ENCODE measurements around the gene USP12. TPM values are rescaled to one million over a fixed set of nuclear protein-coding genes. Genes with fewer than 3 reads are reported as not detected.
"Not testable (repeated sequence)": the region's sequence is repeated elsewhere in the genome, so short reads cannot be mapped to it uniquely, and the experiment has no call there.

Gene USP12
- total and polyA plus RNA-seq, 7 donors, result 13.1 to 31.7 (median 23.7) TPM

GRCh38 chr13:27125357-27126282, 46.0 kb downstream of the USP12 start:
- no peak for DNase-seq
- no peaks in the 10 kb centered on the region for H3K27me3 ChIP-seq (ENCODE audit: insufficient read depth in 3 of 3, low read length in 2 of 3)
- intact Hi-C loops (cut with DNase I), result no loop called here
- no peaks in the 10 kb centered on the region for H3K36me3 ChIP-seq (ENCODE audit: insufficient read depth in 1 of 2, low read depth in 1 of 2)
- H3K4me1 ChIP-seq, result peaks cover 33% of the 10 kb centered on the region
- H3K4me3 ChIP-seq, result no peak overlapping the region
- ATAC-seq, result no peak
- no peak overlapping the region for H3K27ac ChIP-seq
- TF ChIP-seq CTCF (IDR thresholded peaks at IDR 0.05), result no peak
- H3K9me3 ChIP-seq, result no peaks in the 10 kb centered on the region
- 90 to 96% (median 91%) methylated on average over 23 of the region's 23 CpGs for WGBS, 3 donors

- WGBS, 3 donors, result 82 to 85% (median 84%) methylated on average over 4 of the region's 4 CpGs
- H3K4me3 ChIP-seq, result no peak overlapping the region
- no peaks in the 10 kb centered on the region for H3K27me3 ChIP-seq (ENCODE audit: insufficient read depth in 3 of 3, low read length in 2 of 3)
- ATAC-seq (no peak), DNase-seq (no peak)
- peaks cover 34% of the 10 kb centered on the region for H3K4me1 ChIP-seq
- no peak for TF ChIP-seq CTCF (IDR thresholded peaks at IDR 0.05)
- H3K36me3 ChIP-seq (ENCODE audit: insufficient read depth in 1 of 2, low read depth in 1 of 2), result no peaks in the 10 kb centered on the region
- no peak overlapping the region for H3K27ac ChIP-seq
- H3K9me3 ChIP-seq, result no peaks in the 10 kb centered on the region
- intact Hi-C loops (cut with DNase I), result no loop called here
These were observed 47.0 kb downstream of the USP12 start for GRCh38 chr13:27124571-27124970.

GRCh38 chr13:27123445-27123844, 48.2 kb downstream of the USP12 start:
- intact Hi-C loops (cut with DNase I), result not testable (repeated sequence)

GRCh38 chr13:27122036-27122435, 49.6 kb downstream of the USP12 start:
- Histone ChIP-seq H3K36me3 (ENCODE audit: insufficient read depth in 1 of 2, low read depth in 1 of 2) (no peaks in the 10 kb centered on the region), H3K4me3 (no peak overlapping the region), H3K4me1 (peaks cover 44% of the 10 kb centered on the region), H3K27ac (no peak overlapping the region), H3K9me3 (no peaks in the 10 kb centered on the region), H3K27me3 (ENCODE audit: insufficient read depth in 3 of 3, low read length in 2 of 3) (no peaks in the 10 kb centered on the region)
- DNase-seq (no peak), ATAC-seq (no peak)
- intact Hi-C loops (cut with DNase I), result no loop called here
- TF ChIP-seq CTCF (IDR thresholded peaks at IDR 0.05), result no peak
- WGBS, 3 donors, result 98 to 100% (median 98%) methylated on average over 7 of the region's 7 CpGs

More at GRCh38 chr13:27123445-27123844, 48.2 kb downstream of the USP12 start:
- H3K36me3 ChIP-seq (ENCODE audit: insufficient read depth in 1 of 2, low read depth in 1 of 2); H3K27me3 ChIP-seq (ENCODE audit: insufficient read depth in 3 of 3, low read length in 2 of 3); H3K9me3 ChIP-seq; H3K27ac ChIP-seq; ATAC-seq; H3K4me3 ChIP-seq; DNase-seq: not testable (repeated sequence)
- 96 to 98% (median 97%) methylated on average over 4 of the region's 4 CpGs for whole genome bisulfite sequencing, 3 donors
- H3K4me1 ChIP-seq, result peaks cover 37% of the 10 kb centered on the region

GRCh38 chr13:27120811-27121210, 50.8 kb downstream of the USP12 start:
- H3K4me1 ChIP-seq, result peaks cover 41% of the 10 kb centered on the region
- no peak for TF ChIP-seq CTCF (IDR thresholded peaks at IDR 0.05)
- ATAC-seq, result no peak
- no peak overlapping the region for H3K4me3 ChIP-seq
- no peak for DNase-seq
- no peaks in the 10 kb centered on the region for H3K9me3 ChIP-seq
- peaks cover 0 to 2% of the 10 kb centered on the region in 2 donors for H3K36me3 ChIP-seq (ENCODE audit: insufficient read depth in 1 of 2, low read depth in 1 of 2)
- intact Hi-C loops (cut with DNase I), result no loop called here
- 20 to 41% (median 25%) methylated on average over 3 of the region's 3 CpGs for WGBS, 3 donors
- H3K27me3 ChIP-seq (ENCODE audit: insufficient read depth in 3 of 3, low read length in 2 of 3), result no peaks in the 10 kb centered on the region
- H3K27ac ChIP-seq, result no peak overlapping the region

Data from psoas muscle (tissue), 8 donors.